RWPE2 (cell line): ENCODE measurements around the gene TTI1.
A peak's percentile ranks its signal among the peaks of the same experiment; 100 is the strongest.

Experiments used
- ATAC-seq: fragments of 200-7000 bp; cut with Tn5 transposase; 3 replicates; pipeline ENCODE4 v1.9.1; 2021; ENCODE audit warnings: low read depth
- DNase-seq: peaks from one replicate; pipeline ENCODE4 v3.0.0-alpha.2; 2020; ENCODE audit warnings: low spot score
- H3K27ac ChIP-seq: fragments of 450-650 bp; 2 replicates; pipeline ENCODE4 v1.5.1; 2017; ENCODE audit warnings: mild to moderate bottlenecking; ENCODE audit not compliant: poor library complexity, severe bottlenecking
- H3K27me3 ChIP-seq: fragments of 250-450 bp; sonication (Bioruptor Pico); 2 replicates; pipeline ENCODE4 v1.5.1; 2021; ENCODE audit warnings: mild to moderate bottlenecking, moderate library complexity; ENCODE audit not compliant: insufficient read depth, poor library complexity, severe bottlenecking
- H3K36me3 ChIP-seq: fragments of 250-450 bp; sonication (Bioruptor Pico); 2 replicates; pipeline ENCODE4 v1.5.1; 2020; ENCODE audit warnings: low read depth, mild to moderate bottlenecking, moderate library complexity
- H3K4me1 ChIP-seq: fragments of 250-450 bp; sonication (Bioruptor Pico); 2 replicates; pipeline ENCODE4 v1.5.1; 2021; ENCODE audit warnings: mild to moderate bottlenecking, moderate library complexity; ENCODE audit not compliant: insufficient read depth, poor library complexity, severe bottlenecking
- H3K4me3 ChIP-seq: fragments of 250-450 bp; sonication (Bioruptor Pico); 2 replicates; pipeline ENCODE4 v1.5.1; 2021; ENCODE audit warnings: mild to moderate bottlenecking, moderate library complexity; ENCODE audit not compliant: severe bottlenecking
- H3K9me3 ChIP-seq: fragments of 250-450 bp; sonication (Bioruptor Pico); 2 replicates; pipeline ENCODE4 v1.5.1; 2021; ENCODE audit warnings: mild to moderate bottlenecking, moderate library complexity; ENCODE audit not compliant: severe bottlenecking
- CTCF ChIP-seq: fragments of 450-650 bp; IDR thresholded peaks from one replicate; pipeline ENCODE4 v1.5.1; 2017; ENCODE audit warnings: mild to moderate bottlenecking, moderate library complexity; ENCODE audit not compliant: poor library complexity, severe bottlenecking

TTI1 gene

DNA sequence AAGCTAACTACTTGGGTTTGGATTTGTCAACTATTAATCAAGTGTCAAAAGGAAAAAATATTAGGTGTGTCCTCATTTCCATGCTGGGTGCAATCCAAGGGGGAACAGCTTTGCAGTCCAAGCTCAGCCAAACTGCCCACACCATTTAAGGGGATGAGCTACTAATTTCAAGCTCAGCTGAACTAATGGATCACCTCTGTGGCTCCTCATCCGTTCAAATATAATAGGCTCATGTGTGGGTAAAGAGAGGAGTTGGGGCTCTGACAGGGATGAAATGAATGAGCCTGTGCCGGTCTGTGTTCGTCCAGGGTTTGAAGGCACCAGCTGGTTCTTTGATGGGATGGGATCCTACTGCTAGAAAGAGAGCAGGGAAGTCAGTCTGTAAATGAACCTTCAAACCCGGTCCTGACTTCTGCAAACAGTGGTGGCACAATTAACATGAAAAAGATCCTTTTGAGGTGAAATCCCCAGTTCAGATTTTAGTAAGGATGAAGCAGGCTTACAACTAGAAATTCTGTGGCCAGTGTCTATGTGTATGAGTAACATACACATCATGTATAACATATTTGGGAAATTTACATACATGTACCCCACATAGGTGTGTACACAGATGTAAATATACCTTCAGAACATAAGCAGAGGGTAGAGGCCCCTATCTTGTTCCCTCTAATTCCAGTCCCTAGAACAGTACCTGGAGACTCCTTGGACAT, 41.9 kb downstream of the TTI1 start:
- H3K9me3 ChIP-seq: no peaks in the 10 kb centered on the region
- H3K27ac ChIP-seq: peak overlapping the region; percentile 85
- DNase-seq (no peak), ATAC-seq (no peak)
- no peak for TF ChIP-seq CTCF
- no peaks in the 10 kb centered on the region for H3K27me3 ChIP-seq
- no peak overlapping the region for H3K4me3 ChIP-seq
- H3K36me3 ChIP-seq: peaks cover 74% of the 10 kb centered on the region
- H3K4me1 ChIP-seq: peaks cover 63% of the 10 kb centered on the region

DNA sequence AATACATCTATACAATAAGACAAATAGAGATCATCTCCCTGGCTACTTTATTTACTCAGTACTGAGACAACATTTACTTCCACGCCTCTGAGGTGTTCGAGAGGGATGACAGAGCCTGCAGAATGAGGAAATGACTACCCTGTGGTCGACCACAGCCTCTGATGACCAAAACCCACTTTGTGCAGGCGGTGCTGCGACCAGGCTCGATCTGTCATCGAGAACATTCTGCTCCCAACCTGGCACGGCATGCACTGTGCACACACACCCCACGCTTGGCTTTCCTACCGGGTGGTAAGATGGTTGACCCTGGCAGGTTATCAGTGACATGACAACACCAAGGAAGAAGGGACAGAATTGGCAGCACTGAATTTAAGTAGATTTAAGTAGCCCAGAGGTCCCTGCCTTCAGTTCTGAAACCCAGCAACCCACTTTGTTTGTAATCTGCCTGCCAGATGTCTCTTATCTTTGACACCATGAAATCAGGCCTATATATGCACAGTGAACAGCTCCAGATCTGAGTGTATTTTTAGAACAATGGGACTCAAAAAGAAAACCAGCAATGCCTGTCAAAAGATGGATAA, 42.6 kb downstream of the TTI1 start:
- Histone ChIP-seq H3K27ac (peak overlapping the region; percentile 85), H3K4me3 (no peak overlapping the region), H3K27me3 (no peaks in the 10 kb centered on the region), H3K9me3 (no peaks in the 10 kb centered on the region), H3K36me3 (peaks cover 74% of the 10 kb centered on the region), H3K4me1 (peaks cover 62% of the 10 kb centered on the region)
- DNase-seq: peak; percentile 92
- TF ChIP-seq CTCF: no peak
- ATAC-seq: peak; percentile 69

DNA sequence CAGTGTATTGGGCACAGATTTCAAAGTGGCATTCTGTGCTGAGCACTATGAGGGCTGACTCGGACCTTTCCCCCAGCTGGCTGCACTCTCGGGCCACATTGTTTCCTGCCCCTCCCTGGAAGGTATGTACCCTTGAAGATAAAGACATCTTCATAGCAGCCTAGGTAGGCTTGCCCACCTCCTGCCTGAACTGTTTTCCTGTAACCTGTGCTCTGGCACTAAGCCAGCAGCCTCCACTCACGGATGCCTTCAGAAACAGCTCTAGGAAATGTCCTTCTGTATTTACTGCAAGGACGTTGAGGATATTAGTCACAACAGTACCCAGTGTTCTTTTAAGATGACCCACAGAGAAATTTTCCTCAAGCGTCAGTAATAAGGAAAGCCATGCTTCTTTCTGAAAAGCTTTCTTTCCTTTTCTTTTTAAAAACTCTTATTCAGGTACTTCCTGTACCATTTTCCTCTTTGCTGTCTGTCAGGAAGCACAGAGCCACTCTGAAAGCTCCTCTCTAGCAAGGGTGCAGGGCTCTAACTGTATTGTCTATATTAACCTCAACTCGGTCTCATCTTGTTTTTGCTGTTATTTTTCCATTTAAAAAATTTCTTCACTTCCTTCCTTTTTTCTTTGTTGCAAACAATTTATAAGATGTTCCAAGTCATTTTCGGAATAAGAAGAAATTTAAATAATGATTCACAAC, 43.5 kb downstream of the TTI1 start:
- peaks cover 71% of the 10 kb centered on the region for H3K36me3 ChIP-seq
- no peaks in the 10 kb centered on the region for H3K9me3 ChIP-seq
- H3K4me3 ChIP-seq: no peak overlapping the region
- peaks cover 53% of the 10 kb centered on the region for H3K4me1 ChIP-seq
- H3K27me3 ChIP-seq: no peaks in the 10 kb centered on the region
- no peak for TF ChIP-seq CTCF
- peak; percentile 11 for ATAC-seq
- H3K27ac ChIP-seq: peak overlapping the region; percentile 85
- no peak for DNase-seq

DNA sequence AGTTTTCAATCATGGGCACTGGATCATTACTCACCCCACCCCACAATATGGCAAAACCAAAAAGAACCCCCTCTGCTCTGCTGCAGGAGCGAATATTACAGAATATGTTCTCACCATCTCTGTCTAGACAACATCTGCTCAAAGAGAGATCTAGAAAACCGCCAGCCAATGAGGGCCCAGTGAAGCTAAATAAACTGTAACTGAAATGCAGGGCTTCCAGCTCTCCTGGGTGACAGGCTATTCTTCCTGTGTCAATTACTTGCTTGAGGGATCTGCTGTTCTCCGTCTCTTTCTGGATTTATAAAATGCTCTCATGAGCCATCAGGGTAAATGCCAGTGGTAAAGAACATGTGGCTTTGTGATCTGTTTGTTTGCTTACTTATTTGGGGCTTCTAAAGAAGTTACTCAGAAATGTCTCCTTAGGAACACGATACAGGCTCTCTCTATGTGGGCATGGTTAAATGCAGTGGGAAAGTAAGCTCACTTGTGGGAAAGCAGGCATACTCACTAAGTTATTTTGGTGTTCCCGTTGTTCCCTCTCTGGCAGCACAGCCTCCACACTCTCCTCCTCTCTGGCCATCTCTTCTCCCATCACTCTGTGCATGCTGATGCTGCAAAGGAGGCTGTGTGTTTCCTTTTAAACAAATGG, 44.8 kb downstream of the TTI1 start:
- H3K36me3 ChIP-seq: peaks cover 66% of the 10 kb centered on the region
- ATAC-seq (no peak), DNase-seq (no peak)
- TF ChIP-seq CTCF: no peak
- no peak overlapping the region for H3K4me3 ChIP-seq
- peak overlapping the region; percentile 85 for H3K27ac ChIP-seq
- H3K9me3 ChIP-seq: no peaks in the 10 kb centered on the region
- H3K27me3 ChIP-seq: no peaks in the 10 kb centered on the region
- H3K4me1 ChIP-seq: peaks cover 41% of the 10 kb centered on the region
